Right forelimb (tissue), 1 donor: ENCODE data around the gene TBC1D21.

Experiments used
- DNase-seq: peaks from one replicate; pipeline ENCODE4 v3.0.0-alpha.2; 2018

The TBC1D21 gene

GRCh38 chr15:73873456-73873855 is at the start of gene TBC1D21:
Gene TBC1D21 (plus strand): TSS chr15:73873564. CDS start chr15:73873710, 146 bp downstream.
- no peak for DNase-seq

GRCh38 chr15:73826711-73827251 is 46.6 kb upstream of the TBC1D21 start:
- DNase-seq = no peak

- DNase-seq = no peak
These were observed 43.8 kb upstream of the TBC1D21 start for GRCh38 chr15:73829523-73829922.

- no peak for DNase-seq
These were observed 40.7 kb upstream of the TBC1D21 start for GRCh38 chr15:73832657-73833056.

- no peak for DNase-seq
These were observed 36.5 kb upstream of the TBC1D21 start for GRCh38 chr15:73836845-73837244.

GRCh38 chr15:73838831-73839426 is 34.4 kb upstream of the TBC1D21 start:
- DNase-seq = peak; percentile 64

- DNase-seq = no peak
These were observed 33.5 kb upstream of the TBC1D21 start for GRCh38 chr15:73839699-73840377.

- no peak for DNase-seq
These were observed 32.6 kb upstream of the TBC1D21 start for GRCh38 chr15:73840771-73841170.

- DNase-seq = no peak
These were observed 31.3 kb upstream of the TBC1D21 start for GRCh38 chr15:73841756-73842725.

GRCh38 chr15:73843787-73844186 is 29.6 kb upstream of the TBC1D21 start:
- DNase-seq = no peak

- DNase-seq = no peak
These were observed 29.0 kb upstream of the TBC1D21 start for GRCh38 chr15:73844356-73844755.

GRCh38 chr15:73845507-73845906 is 27.9 kb upstream of the TBC1D21 start:
- DNase-seq = no peak

GRCh38 chr15:73845907-73846306 is 27.5 kb upstream of the TBC1D21 start:
- DNase-seq = no peak

- no peak for DNase-seq
These were observed 23.7 kb upstream of the TBC1D21 start for GRCh38 chr15:73849641-73850040.

GRCh38 chr15:73850228-73850627 is 23.1 kb upstream of the TBC1D21 start:
- no peak for DNase-seq

GRCh38 chr15:73851689-73852088 is 21.7 kb upstream of the TBC1D21 start:
- DNase-seq = peak; percentile 63

- no peak for DNase-seq
These were observed 20.9 kb upstream of the TBC1D21 start for GRCh38 chr15:73852507-73852906.

- DNase-seq = no peak
These were observed 19.1 kb upstream of the TBC1D21 start for GRCh38 chr15:73854265-73854664.

GRCh38 chr15:73856458-73857192 is 16.7 kb upstream of the TBC1D21 start:
- no peak for DNase-seq

GRCh38 chr15:73857193-73857920 is 16.0 kb upstream of the TBC1D21 start:
- no peak for DNase-seq

- no peak for DNase-seq
These were observed 15.3 kb upstream of the TBC1D21 start for GRCh38 chr15:73858062-73858461.

- no peak for DNase-seq
These were observed 11.1 kb upstream of the TBC1D21 start for GRCh38 chr15:73862276-73862675.
